SK-N-SH (cell line): Measurements from ENCODE around the gene PARVB.

Experiments used
- JUND ChIP-seq: IDR thresholded peaks from 2 replicates; pipeline ENCODE4 v1.4.0; 2012
- MAX ChIP-seq: IDR thresholded peaks from 2 replicates; pipeline ENCODE4 v1.4.0; 2012; ENCODE audit warnings: low read depth
- MXI1 ChIP-seq: IDR thresholded peaks from 2 replicates; pipeline ENCODE4 v1.6.1; 2012; ENCODE audit warnings: mild to moderate bottlenecking, low read depth, low read length, improper control_type of control experiment
- POLR2AphosphoS5 ChIP-seq: IDR thresholded peaks from 2 replicates; pipeline ENCODE4 v1.6.1; 2012; ENCODE audit warnings: low read depth, low read length
- RFX5 ChIP-seq: IDR thresholded peaks from 2 replicates; pipeline ENCODE4 v1.6.1; 2012; ENCODE audit warnings: mild to moderate bottlenecking, improper control_type of control experiment, low read length
- TF ChIP-seq, protein P1 (sequence below): fragments of 200-600 bp; sonication (generic); IDR thresholded peaks from 2 replicates; pipeline ENCODE4 v1.6.1; 2017; ENCODE audit warnings: antibody characterized with exemption, mild to moderate bottlenecking, moderate library complexity

DNA sequence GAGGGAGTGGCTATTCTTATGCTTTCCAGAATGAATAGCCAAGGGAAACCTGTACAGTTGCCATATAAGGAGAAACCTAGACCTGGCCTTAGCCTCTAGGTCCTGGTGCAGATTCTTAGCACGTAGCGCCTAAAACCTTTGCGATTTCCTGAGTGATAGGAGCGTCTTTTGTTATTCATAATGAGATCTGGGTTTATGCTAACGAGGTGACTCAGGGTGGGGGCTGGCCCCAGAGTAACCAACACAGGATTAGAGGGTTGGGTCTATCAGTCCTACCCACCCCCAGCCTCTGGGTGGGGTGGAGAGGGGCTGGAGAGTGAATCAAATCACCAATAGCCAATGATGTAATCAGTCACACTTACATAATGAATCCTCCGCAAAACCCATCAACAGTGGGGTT lies 83.2 kb downstream of the PARVB start:
- TF ChIP-seq, protein P1, sequence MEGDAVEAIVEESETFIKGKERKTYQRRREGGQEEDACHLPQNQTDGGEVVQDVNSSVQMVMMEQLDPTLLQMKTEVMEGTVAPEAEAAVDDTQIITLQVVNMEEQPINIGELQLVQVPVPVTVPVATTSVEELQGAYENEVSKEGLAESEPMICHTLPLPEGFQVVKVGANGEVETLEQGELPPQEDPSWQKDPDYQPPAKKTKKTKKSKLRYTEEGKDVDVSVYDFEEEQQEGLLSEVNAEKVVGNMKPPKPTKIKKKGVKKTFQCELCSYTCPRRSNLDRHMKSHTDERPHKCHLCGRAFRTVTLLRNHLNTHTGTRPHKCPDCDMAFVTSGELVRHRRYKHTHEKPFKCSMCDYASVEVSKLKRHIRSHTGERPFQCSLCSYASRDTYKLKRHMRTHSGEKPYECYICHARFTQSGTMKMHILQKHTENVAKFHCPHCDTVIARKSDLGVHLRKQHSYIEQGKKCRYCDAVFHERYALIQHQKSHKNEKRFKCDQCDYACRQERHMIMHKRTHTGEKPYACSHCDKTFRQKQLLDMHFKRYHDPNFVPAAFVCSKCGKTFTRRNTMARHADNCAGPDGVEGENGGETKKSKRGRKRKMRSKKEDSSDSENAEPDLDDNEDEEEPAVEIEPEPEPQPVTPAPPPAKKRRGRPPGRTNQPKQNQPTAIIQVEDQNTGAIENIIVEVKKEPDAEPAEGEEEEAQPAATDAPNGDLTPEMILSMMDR: no peak
- TF ChIP-seq POLR2AphosphoS5 (no peak), MAX (no peak), MXI1 (no peak), JUND (no peak), RFX5 (no peak)
